BE2C (cell line): ENCODE results near the gene CPHXL2.

Experiments
- DNase-seq: peaks from one replicate; pipeline ENCODE4 v3.0.0-alpha.2; 2020
- H3K27me3 ChIP-seq: fragments of 250-450 bp; sonication (Bioruptor Pico); 2 replicates; pipeline ENCODE4 v1.5.1; 2020; ENCODE audit warnings: mild to moderate bottlenecking
- H3K36me3 ChIP-seq: fragments of 250-450 bp; sonication (Bioruptor Pico); 2 replicates; pipeline ENCODE4 v1.5.1; 2020; ENCODE audit warnings: mild to moderate bottlenecking
- H3K4me1 ChIP-seq: fragments of 250-450 bp; sonication (Bioruptor Pico); 2 replicates; pipeline ENCODE4 v1.5.1; 2020
- H3K4me3 ChIP-seq: 2 replicates; pipeline ENCODE4 v1.5.1; 2011; ENCODE audit warnings: low read depth, low read length
- H3K9me3 ChIP-seq: fragments of 250-450 bp; sonication (Bioruptor Pico); 2 replicates; pipeline ENCODE4 v1.5.1; 2020
- TF ChIP-seq, protein P1 (sequence below): IDR thresholded peaks from 2 replicates; pipeline ENCODE4 v1.5.1; 2012; ENCODE audit warnings: mild to moderate bottlenecking, low read depth, low read length

CPHXL2 gene

DNA sequence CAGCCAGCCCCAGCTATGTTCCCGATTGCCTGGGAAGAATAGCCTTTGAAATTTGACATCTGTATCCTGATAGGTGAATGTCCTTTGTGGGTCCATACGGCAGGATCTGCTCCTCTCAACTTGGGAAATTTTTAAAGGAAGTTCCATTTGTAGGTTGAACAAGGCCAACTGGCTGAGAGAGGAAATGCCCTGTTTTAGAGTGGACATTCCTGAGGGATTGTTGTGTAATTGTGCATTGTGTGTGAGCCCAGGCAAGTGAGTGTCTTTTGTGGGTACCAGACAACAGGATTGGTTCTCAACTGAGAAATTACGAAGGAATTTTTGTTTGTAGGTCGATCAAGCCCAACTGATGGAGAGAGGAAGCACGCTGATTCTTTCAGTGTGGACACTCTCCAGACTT, 2.6 kb upstream of the CPHXL2 start:
- Histone ChIP-seq H3K36me3 (no peaks in the 10 kb centered on the region), H3K4me3 (no peak overlapping the region), H3K9me3 (no peaks in the 10 kb centered on the region), H3K27me3 (no peaks in the 10 kb centered on the region), H3K4me1 (no peaks in the 10 kb centered on the region)
- DNase-seq, result no peak
- TF ChIP-seq, protein P1, sequence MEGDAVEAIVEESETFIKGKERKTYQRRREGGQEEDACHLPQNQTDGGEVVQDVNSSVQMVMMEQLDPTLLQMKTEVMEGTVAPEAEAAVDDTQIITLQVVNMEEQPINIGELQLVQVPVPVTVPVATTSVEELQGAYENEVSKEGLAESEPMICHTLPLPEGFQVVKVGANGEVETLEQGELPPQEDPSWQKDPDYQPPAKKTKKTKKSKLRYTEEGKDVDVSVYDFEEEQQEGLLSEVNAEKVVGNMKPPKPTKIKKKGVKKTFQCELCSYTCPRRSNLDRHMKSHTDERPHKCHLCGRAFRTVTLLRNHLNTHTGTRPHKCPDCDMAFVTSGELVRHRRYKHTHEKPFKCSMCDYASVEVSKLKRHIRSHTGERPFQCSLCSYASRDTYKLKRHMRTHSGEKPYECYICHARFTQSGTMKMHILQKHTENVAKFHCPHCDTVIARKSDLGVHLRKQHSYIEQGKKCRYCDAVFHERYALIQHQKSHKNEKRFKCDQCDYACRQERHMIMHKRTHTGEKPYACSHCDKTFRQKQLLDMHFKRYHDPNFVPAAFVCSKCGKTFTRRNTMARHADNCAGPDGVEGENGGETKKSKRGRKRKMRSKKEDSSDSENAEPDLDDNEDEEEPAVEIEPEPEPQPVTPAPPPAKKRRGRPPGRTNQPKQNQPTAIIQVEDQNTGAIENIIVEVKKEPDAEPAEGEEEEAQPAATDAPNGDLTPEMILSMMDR, result no peak

- Histone ChIP-seq H3K4me3 (no peak overlapping the region), H3K36me3 (no peaks in the 10 kb centered on the region), H3K9me3 (no peaks in the 10 kb centered on the region), H3K27me3 (no peaks in the 10 kb centered on the region), H3K4me1 (no peaks in the 10 kb centered on the region)
- no peak for DNase-seq
- TF ChIP-seq, protein P1, result no peak
These were observed 9.3 kb downstream of the CPHXL2 start for GRCh38 chr16:75667503-75667902.

DNA sequence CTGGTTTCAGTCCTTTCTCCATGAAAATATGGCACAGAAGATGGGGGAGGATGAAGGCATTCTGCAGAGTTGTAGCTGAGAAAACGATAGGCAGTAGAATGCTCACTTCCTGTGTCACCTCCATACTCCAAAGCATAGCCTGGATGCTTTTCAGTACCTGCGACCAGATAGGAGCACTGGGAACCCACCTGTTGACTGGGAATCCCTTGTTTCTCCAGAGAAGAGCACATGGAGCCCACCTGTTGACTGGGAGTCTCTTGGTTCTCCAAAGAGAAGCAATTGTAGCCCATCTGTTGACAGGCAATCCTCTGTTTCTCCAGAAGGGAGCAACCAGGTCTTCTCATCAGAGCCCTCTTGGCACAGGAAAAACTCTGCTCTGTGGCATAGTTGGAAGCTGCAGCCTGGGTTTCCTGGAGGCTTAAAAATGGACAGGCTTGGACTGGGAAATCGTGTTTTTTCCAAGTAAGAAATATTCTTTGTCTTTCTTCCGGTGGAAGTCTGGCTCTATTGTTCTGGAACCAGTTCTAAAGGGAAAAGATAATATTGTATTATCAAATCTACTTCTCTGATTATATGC, 16.0 kb downstream of the CPHXL2 start:
- Histone ChIP-seq H3K4me3 (no peak overlapping the region), H3K9me3 (no peaks in the 10 kb centered on the region), H3K4me1 (no peaks in the 10 kb centered on the region), H3K36me3 (peaks cover 29% of the 10 kb centered on the region), H3K27me3 (no peaks in the 10 kb centered on the region)
- TF ChIP-seq, protein P1, result no peak
- no peak for DNase-seq

DNA sequence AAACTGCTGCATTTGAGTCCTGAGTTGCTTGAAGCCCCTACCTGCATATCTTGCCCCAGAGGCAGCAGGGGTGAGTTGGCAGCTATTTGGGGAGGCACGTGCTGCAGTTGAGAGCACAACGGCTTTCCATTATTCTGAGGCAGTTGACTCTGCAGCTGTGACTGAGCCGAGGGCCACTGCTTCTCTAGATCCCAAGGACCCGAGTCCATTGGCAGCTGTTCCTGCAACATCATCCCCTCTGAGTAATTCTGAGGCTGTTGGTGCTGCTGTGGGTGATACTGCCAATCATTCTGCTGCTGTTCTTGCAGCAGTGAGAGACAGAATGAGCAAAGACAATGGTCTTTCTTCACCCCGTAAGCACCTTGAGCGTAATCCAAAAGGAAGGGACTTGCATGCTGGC, 16.5 kb downstream of the CPHXL2 start:
- H3K4me3 ChIP-seq, result no peak overlapping the region
- H3K36me3 ChIP-seq, result peaks cover 34% of the 10 kb centered on the region
- no peak for DNase-seq
- H3K27me3 ChIP-seq, result no peaks in the 10 kb centered on the region
- H3K9me3 ChIP-seq, result no peaks in the 10 kb centered on the region
- no peaks in the 10 kb centered on the region for H3K4me1 ChIP-seq
- TF ChIP-seq, protein P1, result no peak

- no peaks in the 10 kb centered on the region for H3K27me3 ChIP-seq
- H3K4me1 ChIP-seq, result no peaks in the 10 kb centered on the region
- TF ChIP-seq, protein P1, result no peak
- DNase-seq, result no peak
- no peak overlapping the region for H3K4me3 ChIP-seq
- H3K9me3 ChIP-seq, result no peaks in the 10 kb centered on the region
- H3K36me3 ChIP-seq, result peaks cover 46% of the 10 kb centered on the region
These were observed 18.6 kb downstream of the CPHXL2 start for GRCh38 chr16:75658175-75658574.

- no peak for DNase-seq
- TF ChIP-seq, protein P1, result no peak
- no peak overlapping the region for H3K4me3 ChIP-seq
- peaks cover 48% of the 10 kb centered on the region for H3K36me3 ChIP-seq
- H3K4me1 ChIP-seq, result no peaks in the 10 kb centered on the region
- no peaks in the 10 kb centered on the region for H3K9me3 ChIP-seq
- no peaks in the 10 kb centered on the region for H3K27me3 ChIP-seq
These were observed 22.9 kb downstream of the CPHXL2 start for GRCh38 chr16:75653922-75654321.
